Measurements from ENCODE around the gene TMPRSS3. TPM values are rescaled to one million over a fixed set of nuclear protein-coding genes. Genes with fewer than 3 reads are reported as not detected.

The TMPRSS3 gene
- total RNA-seq, 2 donors from 2014 or later, result 24.0 to 163 TPM

DNA sequence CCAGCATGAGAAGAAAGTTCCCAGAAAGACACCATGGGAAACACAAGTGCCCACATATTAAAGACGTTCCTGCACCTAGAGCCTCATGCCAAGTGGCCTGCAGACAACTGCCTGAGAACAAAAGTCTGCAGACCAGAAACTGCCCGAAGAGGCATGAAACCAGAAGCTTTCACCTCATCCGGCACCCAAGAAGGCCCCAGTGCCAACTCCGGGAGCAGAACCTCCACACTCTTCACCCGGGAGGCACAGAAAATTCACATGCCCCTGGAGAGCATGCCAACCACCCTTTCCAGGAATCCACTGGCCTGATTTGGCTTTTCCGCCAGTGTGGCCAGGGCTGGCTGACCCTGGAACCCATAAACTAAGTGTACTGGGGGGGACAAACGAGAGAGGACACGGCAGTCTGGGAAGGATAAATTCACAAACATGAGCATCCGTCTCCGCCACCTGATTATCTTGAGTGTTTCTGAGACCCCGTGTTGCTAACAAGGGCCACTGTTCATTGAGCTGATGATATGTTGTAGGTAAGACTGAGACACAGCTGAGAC, 51.8 kb downstream of the TMPRSS3 start:
- no peak overlapping the region for H3K4me3 Mint-ChIP-seq
- no peak for ATAC-seq (replicated peaks)
- H3K27me3 Mint-ChIP-seq, result no peaks in the 10 kb centered on the region
- no peak overlapping the region for H3K27ac Mint-ChIP-seq
- no peaks in the 10 kb centered on the region for H3K9me3 Mint-ChIP-seq
- H3K4me1 Mint-ChIP-seq, result peaks cover 4% of the 10 kb centered on the region
- H3K36me3 Mint-ChIP-seq (ENCODE audit: low read depth), result no peaks in the 10 kb centered on the region

DNA sequence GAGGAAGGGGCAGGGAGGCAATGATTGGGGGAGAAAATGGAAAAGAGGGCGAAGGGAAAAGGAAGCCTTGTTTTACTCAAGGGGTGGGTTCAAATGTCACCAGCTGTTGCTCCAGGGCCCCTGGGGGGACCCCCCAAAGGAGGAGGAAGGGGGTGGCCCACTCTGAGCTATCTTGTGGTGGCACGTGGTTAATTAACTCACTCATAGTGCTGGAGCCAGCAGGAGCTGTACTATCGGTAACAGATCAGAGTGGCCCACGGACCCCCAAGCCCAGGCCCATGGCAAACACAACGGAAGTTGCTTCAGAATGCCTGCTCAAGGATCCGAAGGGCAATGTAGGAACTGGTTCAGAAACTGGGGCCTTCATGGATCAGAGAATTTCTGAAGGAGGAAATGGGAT, 52.3 kb downstream of the TMPRSS3 start:
- no peaks in the 10 kb centered on the region for H3K27me3 Mint-ChIP-seq
- H3K9me3 Mint-ChIP-seq, result no peaks in the 10 kb centered on the region
- no peak overlapping the region for H3K27ac Mint-ChIP-seq
- peaks cover 8% of the 10 kb centered on the region for H3K4me1 Mint-ChIP-seq
- ATAC-seq (replicated peaks), result no peak
- no peaks in the 10 kb centered on the region for H3K36me3 Mint-ChIP-seq (ENCODE audit: low read depth)
- no peak overlapping the region for H3K4me3 Mint-ChIP-seq

DNA sequence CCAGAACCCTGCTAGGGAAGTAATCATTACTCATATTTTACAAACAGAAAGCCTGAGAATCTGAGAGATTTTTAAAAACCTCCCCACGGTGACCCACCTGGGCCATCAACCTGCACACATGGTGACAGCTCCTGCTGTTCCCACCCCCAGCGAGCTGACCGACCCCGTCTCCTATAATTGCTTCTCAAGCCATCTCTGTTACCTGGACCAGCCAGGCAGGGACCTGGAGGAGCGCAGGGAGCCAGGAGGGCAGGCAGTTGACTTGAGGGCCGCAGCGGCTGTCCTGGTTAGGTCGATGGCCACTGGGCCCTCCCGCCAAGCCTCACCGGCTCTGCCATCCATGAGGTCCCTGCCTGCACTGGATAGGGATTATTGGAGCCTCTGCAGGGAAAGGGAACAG, 52.8 kb downstream of the TMPRSS3 start:
- Mint-ChIP-seq H3K36me3 (ENCODE audit: low read depth) (no peaks in the 10 kb centered on the region), H3K9me3 (no peaks in the 10 kb centered on the region), H3K4me1 (peaks cover 10% of the 10 kb centered on the region), H3K27me3 (no peaks in the 10 kb centered on the region), H3K27ac (no peak overlapping the region), H3K4me3 (no peak overlapping the region)
- no peak for ATAC-seq (replicated peaks)

DNA sequence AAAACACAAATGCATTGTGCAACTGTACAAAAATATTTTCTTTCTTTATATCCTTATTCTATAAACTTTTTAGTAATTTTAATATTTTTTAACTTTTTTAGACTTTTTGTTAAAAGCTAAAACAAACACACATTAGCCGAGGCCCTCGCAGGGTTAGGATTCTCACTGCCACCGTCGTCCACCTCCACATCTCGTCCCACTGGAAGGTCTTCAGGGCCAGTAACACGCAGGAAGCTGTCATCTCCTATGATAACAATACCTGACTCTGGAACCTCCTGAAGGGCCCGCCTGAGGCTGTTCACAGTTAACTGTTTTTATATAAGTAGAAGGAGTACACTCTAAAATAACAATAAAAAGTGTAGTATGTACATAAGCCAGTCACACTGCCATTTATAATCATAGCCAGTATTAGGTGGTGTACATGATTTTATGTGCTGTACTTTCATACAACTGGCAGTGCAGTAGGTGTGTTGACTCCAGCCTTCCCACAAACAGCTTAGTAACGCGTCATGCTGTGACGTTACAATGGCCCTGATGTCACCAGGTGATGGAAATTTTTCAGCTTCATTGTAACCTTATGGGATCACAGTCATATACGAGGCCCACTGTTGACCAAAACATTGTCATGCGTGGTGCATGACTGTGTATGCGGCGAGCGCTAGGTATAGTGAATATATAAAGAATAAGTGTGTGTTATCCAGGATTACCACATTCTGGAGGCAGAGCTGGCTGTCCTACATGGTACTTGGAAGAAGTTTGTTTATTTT, 53.9 kb downstream of the TMPRSS3 start:
- Mint-ChIP-seq H3K4me1 (peaks cover 17% of the 10 kb centered on the region), H3K27me3 (no peaks in the 10 kb centered on the region), H3K4me3 (no peak overlapping the region), H3K36me3 (ENCODE audit: low read depth) (no peaks in the 10 kb centered on the region), H3K27ac (no peak overlapping the region), H3K9me3 (no peaks in the 10 kb centered on the region)
- no peak for ATAC-seq (replicated peaks)

DNA sequence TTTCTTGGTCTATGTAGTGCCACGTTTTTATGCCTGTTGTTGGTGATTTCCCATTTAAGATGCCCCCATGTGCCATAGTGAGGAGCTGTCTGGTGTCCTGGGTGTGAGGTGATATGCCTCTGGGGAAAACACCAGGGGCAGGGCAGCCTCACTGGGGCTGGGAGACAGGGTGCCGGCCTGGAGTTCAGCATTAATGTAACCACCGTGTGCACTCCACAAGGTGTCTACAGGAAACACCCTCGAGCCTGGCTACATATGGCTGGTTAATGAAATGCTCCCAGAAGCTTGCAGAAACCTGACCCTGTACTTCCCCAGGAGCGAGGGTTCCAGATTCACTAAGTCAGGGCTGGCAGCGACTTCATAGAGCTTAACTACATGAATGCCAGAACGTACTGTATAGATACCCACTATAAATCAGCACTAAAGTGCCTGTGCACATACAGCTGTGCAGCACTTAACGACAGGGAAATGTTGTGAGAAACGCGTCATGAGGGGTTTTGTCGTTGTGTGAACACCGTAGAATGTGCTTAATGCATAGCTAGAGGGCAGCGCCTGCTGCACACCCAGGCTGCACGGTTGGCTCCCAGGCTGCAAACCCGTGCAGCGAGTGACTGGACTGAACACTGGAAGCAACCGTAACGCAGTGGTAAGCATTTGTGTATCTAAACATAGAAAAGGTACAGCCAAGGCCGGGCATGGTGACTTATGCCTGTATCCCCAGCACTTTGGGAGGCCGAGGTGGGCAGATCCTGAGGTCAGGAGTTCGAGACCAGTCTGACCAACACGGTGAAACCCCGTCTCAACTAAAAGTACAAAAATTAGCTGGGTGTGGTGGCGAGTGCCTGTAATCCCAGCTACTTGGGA, 55.4 kb downstream of the TMPRSS3 start:
- H3K9me3 Mint-ChIP-seq, result no peaks in the 10 kb centered on the region
- H3K36me3 Mint-ChIP-seq (ENCODE audit: low read depth), result no peaks in the 10 kb centered on the region
- peaks cover 17% of the 10 kb centered on the region for H3K4me1 Mint-ChIP-seq
- no peaks in the 10 kb centered on the region for H3K27me3 Mint-ChIP-seq
- H3K27ac Mint-ChIP-seq, result no peak overlapping the region
- no peak overlapping the region for H3K4me3 Mint-ChIP-seq
- no peak for ATAC-seq (replicated peaks)

DNA sequence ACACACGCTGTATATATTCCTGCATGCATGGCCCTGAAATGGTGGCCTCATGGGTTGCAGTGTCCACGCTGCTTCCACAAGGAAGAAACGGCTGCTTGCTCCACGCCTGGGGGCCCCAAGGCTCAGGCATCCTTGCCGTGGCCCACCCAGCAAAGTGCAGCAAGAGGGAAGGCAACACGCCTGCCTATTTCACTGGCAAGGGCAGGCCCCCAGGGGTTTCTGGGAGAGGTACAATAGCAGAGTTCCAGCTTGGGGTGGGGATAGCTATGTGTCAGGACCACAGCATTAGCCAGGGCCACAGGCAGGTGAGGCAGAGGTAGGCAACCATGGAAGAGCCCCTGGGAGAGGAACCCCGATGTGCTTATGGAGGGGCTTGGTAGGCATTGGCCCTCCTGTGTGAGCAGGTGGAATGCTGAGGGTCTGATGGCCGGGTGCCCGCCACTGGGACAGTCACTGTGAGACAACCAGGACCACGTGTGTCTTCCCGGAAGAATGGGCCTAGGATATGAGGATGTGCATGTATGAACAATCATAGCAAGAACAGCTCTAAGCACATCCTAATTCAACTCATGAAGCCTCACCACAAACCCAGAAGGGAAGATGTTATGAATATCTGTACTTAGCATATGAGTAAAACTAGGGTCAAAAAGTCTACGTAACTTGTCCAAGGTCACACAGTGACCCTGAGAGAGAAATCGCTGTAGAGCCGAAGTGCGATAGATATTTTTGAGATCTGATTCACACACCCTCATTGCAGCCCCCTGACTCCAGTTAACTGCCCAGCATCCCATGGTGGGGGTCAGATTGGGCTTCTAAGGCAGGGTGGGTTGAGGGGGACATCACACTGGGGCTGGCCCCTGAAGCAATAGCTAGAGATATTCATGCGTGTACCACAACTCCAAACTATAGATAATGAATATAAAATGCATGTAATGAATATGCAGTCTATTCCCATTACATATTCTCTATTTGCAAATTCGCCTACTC, 56.8 kb downstream of the TMPRSS3 start:
- Mint-ChIP-seq H3K4me3 (peak overlapping the region; percentile 10), H3K27me3 (no peaks in the 10 kb centered on the region), H3K9me3 (no peaks in the 10 kb centered on the region), H3K27ac (peak overlapping the region; percentile 60), H3K36me3 (ENCODE audit: low read depth) (no peaks in the 10 kb centered on the region), H3K4me1 (peaks cover 17% of the 10 kb centered on the region)
- peak; percentile 84 for ATAC-seq (replicated peaks)

DNA sequence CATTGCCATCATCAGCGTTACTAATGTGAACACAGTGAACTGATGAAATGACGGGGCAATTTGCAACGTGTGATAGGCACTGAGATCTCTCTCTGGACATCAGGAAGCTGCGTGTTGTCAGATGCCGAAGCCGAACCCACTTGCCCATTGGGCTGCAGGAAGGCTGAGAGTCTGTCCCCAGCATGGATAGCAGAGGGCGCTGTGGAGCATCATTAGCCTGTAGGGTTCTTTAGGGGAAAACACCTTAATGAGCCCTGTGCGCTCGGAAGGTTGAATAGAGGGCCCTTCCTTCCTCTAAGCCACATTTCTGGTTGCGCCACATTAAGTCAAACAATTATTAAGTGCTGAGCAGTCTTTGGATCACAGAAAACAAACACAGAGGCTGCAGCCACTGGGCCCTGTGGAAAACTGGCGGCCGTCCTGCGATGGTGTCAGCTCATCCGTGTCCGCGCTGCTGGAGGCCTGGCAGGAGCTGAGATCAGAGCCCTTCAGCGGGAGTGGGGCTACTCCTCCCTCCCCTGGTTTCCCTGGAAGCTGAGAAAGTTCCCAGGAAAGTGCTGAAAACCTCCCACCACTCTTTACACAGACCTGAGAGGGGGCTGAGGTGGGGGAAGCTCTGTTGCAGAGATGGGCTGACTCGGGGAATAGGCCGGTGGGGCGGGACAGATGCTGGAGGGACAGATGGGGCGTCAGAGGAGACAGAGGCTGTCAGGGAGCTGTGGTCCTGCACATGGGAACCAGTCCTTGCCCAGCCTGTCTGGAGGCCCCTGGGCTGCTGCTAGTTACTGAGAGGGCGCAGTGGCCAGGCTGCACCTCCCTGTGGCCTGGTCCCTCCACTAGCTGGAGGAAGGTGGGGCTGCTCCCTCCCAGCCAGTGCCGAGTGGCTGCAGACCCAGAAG, 57.8 kb downstream of the TMPRSS3 start:
- Mint-ChIP-seq H3K27me3 (peaks cover 3% of the 10 kb centered on the region), H3K27ac (peak overlapping the region; percentile 60), H3K9me3 (no peaks in the 10 kb centered on the region), H3K4me3 (peak overlapping the region; percentile 50), H3K36me3 (ENCODE audit: low read depth) (no peaks in the 10 kb centered on the region), H3K4me1 (peaks cover 17% of the 10 kb centered on the region)
- ATAC-seq (replicated peaks), result peak; percentile 90

DNA sequence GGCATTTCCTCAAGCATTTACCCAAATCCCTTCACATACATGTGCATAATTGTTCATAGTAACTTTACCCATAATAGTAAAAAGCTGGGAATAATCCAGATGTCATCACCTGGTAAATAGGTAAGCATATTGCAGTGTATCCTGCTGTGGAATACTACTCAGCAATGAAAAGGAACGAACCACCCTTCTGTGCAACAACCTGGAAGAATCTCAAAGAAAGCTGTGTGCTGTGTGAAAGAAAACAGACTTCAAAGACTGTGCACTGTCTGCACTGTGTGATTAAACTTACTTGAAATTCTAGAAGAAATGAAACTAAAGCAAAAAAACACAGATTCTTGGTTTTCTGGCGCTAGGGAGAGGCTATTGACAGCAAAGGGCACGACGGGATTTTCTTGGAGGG, 58.6 kb downstream of the TMPRSS3 start:
- Mint-ChIP-seq H3K36me3 (ENCODE audit: low read depth) (no peaks in the 10 kb centered on the region), H3K4me3 (peak overlapping the region; percentile 50), H3K9me3 (peaks cover 3% of the 10 kb centered on the region), H3K27me3 (peaks cover 8% of the 10 kb centered on the region), H3K27ac (peak overlapping the region; percentile 60), H3K4me1 (peaks cover 17% of the 10 kb centered on the region)
- ATAC-seq (replicated peaks), result no peak

DNA sequence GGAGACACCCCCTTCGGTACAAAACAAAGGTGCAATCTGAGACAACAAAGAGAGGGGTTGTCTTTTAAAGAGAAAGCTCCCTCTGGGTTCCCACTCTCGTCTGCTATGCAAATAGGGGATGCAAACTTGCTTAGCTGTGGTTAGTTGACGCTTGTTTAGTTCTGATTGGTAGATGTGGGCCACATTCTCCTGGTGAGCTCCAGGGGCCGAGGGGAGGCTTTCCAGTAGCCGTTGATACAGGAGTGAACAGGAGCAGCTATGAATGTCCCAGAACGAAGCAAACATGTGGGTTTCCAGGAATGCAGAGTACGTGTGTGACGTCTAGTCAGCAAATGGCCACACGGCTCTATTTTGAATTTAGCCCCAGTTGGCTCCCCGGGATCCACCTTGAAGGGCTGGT, 59.8 kb downstream of the TMPRSS3 start:
- Mint-ChIP-seq H3K4me1 (peaks cover 17% of the 10 kb centered on the region), H3K36me3 (ENCODE audit: low read depth) (no peaks in the 10 kb centered on the region), H3K9me3 (peaks cover 14% of the 10 kb centered on the region), H3K27me3 (peaks cover 8% of the 10 kb centered on the region), H3K27ac (no peak overlapping the region), H3K4me3 (no peak overlapping the region)
- no peak for ATAC-seq (replicated peaks)

DNA sequence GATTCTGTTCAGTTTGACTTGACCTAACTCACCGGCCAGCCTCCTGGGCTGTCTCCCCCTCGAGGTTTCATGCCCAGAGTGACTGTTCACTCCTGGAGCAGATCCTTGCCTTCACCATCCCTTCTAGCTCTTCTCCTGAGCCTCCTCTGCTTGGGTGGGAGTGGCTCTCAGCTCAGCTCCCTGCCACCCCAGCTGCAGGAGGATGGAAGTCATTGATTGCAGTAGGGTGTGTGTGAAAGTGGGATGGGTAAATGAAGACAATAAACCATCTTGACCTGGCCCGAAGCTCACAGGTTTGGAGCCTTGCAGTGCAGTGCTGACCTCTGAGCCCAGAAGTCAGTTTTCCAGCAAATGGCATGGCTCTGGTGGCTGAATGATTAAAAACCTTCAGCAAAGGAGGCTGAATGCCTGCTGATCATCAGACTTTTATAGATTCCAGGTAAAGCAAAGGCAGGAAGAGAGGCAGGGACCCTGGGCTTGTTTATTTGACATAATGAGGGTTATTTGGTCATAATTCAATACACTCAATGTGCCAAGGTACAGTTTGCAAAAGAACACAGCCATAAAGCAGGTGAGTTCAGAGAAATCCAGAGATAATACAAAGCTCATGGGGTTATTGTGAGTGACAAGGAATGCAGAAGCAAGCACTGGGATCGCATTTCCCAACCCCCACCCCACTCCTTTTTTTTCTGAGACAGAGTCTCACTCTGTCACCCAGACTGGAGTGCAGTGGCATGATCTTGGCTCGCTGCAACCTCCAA, 63.1 kb downstream of the TMPRSS3 start:
- Mint-ChIP-seq H3K4me1 (peaks cover 3% of the 10 kb centered on the region), H3K4me3 (no peak overlapping the region), H3K9me3 (peaks cover 19% of the 10 kb centered on the region), H3K36me3 (ENCODE audit: low read depth) (no peaks in the 10 kb centered on the region), H3K27ac (no peak overlapping the region), H3K27me3 (peaks cover 8% of the 10 kb centered on the region)
- no peak for ATAC-seq (replicated peaks)

DNA sequence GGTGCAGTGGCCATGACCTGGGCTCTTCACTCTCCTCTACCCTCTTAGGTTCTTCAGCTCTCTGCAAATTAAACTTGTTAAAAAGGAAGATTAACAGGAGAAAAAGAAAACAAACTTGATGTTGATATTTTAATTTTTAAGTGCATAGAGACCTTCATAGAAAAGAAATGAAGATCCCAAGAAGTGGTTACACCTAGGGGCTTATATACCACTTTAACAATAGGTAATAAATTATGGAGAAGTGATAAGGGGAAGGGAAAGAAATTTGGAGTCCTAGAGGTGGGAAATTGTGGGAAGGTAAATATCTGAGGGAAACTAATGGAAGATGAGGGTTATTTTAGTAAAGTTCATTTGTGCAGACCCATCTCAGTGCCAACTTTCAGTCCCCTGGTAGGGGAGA, 64.2 kb downstream of the TMPRSS3 start:
- Mint-ChIP-seq H3K9me3 (peaks cover 19% of the 10 kb centered on the region), H3K36me3 (ENCODE audit: low read depth) (no peaks in the 10 kb centered on the region), H3K27ac (no peak overlapping the region), H3K4me1 (no peaks in the 10 kb centered on the region), H3K27me3 (peaks cover 8% of the 10 kb centered on the region), H3K4me3 (no peak overlapping the region)
- no peak for ATAC-seq (replicated peaks)

DNA sequence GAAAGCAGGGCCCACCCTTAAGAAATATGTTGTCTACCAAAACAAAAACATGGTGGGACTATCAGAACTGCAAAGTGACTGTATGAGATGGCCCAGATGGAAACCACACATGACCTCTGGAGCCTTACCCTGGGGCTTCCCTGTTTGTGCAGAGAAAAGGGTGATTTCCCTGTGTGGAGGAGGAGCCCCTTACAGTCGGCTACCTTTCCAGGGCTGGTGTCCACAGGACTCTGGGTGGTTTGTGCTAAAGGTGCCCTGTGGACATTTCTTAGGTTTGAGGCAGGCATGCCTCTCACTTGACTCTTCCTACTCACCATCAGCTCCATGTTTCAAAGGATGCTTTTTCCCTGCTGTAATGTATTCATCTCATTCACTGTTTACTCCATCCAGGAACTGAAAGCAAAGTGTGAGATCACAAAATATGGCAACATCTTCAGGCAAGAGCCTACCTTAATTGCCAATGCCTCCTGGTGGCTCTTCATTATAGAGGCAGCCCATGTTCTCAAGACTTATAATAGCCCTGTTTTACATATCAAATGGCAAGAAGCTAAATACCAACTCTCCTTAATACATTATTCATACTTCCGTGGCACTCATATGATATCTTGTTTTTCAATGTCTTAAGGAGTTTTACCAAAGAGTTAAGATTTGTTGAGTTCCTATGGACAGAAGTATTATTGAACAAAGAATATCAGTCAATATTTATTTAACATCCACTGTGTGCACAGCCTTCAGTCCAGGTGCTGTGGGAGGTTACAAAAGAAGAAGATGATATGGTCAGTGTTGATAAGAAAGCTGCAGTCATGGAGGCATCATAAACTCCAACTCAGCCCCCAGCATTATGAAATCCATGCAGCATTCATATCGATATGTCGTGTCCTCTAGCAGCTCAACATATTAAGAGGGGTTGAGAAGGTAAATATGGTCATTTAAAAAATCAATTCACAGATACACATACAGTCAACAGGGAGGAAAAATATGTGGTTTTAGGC, 65.2 kb downstream of the TMPRSS3 start:
- ATAC-seq (replicated peaks), result no peak
- Mint-ChIP-seq H3K27me3 (peaks cover 9% of the 10 kb centered on the region), H3K27ac (no peak overlapping the region), H3K4me1 (no peaks in the 10 kb centered on the region), H3K4me3 (no peak overlapping the region), H3K36me3 (ENCODE audit: low read depth) (no peaks in the 10 kb centered on the region), H3K9me3 (peaks cover 19% of the 10 kb centered on the region)

Data from activated T-helper 17 cell treated with anti-CD3 and anti-CD28 coated beads, Interleukin-2, amount 50 U/mL, for 72 hours (primary cell).